Adrenal gland (tissue), 12 donors: ENCODE measurements around the gene ITPK1. TPM values are rescaled to one million over a fixed set of nuclear protein-coding genes. Genes with fewer than 3 reads are reported as not detected.
A peak's percentile ranks its signal among the peaks of the same experiment; 100 is the strongest.

Experiments used
- DNase-seq, 7 donors: peaks; one replicate each; pipeline ENCODE4 v3.0.0-alpha.2; 2019 to 2020
- H3K27ac ChIP-seq, 5 donors: fragments of 200-600 bp; sonication (generic) in 4 of 5; 1 replicate in 3 of 5; 2 replicates in 2 of 5; pipeline versions ENCODE4 v1.5.1 to v1.8.0; 2016 to 2020; ENCODE audit warnings: mild to moderate bottlenecking in 1 of 5
- H3K27me3 ChIP-seq: fragments of 200-600 bp; 2 replicates; pipeline ENCODE4 v1.8.0; 2021
- H3K36me3 ChIP-seq, 2 donors: fragments of 200-600 bp; replicated peaks in 1 of 2; 1 replicate in 1 of 2; 2 replicates in 1 of 2; pipeline versions ENCODE4 v1.5.1 to v1.8.0; 2018 to 2022
- H3K4me1 ChIP-seq, 2 donors: fragments of 200-600 bp; replicated peaks in 1 of 2; 1 replicate in 1 of 2; 2 replicates in 1 of 2; pipeline versions ENCODE4 v1.5.1 to v1.8.0; 2018 to 2021
- H3K4me3 ChIP-seq, 4 donors: fragments of 200-600 bp; sonication (generic) in 3 of 4; one replicate each; pipeline ENCODE4 v1.5.1; 2016 to 2018
- H3K9me3 ChIP-seq, 3 donors: fragments of 200-600 bp; sonication (generic) in 1 of 3; replicated peaks in 1 of 3; 1 replicate in 2 of 3; 2 replicates in 1 of 3; pipeline versions ENCODE4 v1.5.1 to v1.8.0; 2016 to 2021
- POLR2A ChIP-seq, 2 donors: fragments of 450-650 bp; IDR thresholded peaks; one replicate each; pipeline ENCODE4 v1.6.1; 2017; ENCODE audit warnings: antibody characterized with exemption in 2 of 2, mild to moderate bottlenecking in 2 of 2, moderate library complexity in 1 of 2
- WGBS, 4 donors: extraction: QIAGEN DNeasy Blood & Tissue Kit in 2 of 4; methylation state at CpG; one replicate each; pipeline versions ENCODE4 v1.1.5 to v1.1.7; 2013 to 2017; 5-methylcytosine and 5-hydroxymethylcytosine counted together
- intact Hi-C, 2 donors: fragments of 100-400 bp; cut with DNase I; formaldehyde crosslinking; loops; one replicate each; pipeline versions ENCODE4 v1.14.1 to v1.15.0; 2022 to 2023
- polyA plus RNA-seq, 3 donors: library from polyadenylated mRNA; stranded (reverse); fragments of 200-250 nt in 2 of 3; fragments of 350-450 nt in 1 of 3; fragmentation: Illumina TruSeq in 1 of 3; extraction: RNeasy Lipid Tissue Mini Kit (QIAGEN cat#74804) in 1 of 3; gene quantifications; one replicate each; pipeline ENCODE4 v1.2.3, GENCODE V29; 2013 to 2014
- total RNA-seq, 9 donors: library from RNA; depleted of rRNA in 4 of 9; stranded (reverse); fragments of >200 nt in 4 of 9; fragments of 120-200 nt in 1 of 9; fragmentation: NEBNext Ultra II Directional in 1 of 9; extraction: Animal tissue kit (Norgen Biotek cat#: 25700) in 1 of 9; gene quantifications; one replicate each; pipeline versions ENCODE4 v1.1.0 to v1.2.4, GENCODE V29; 2013 to 2023
- TF ChIP-seq, protein P1 (sequence below), 6 experiments: fragments of 450-650 bp in 4 of 6; fragments of 200-600 bp in 2 of 6; sonication (generic) in 1 of 6; IDR thresholded peaks; 1 replicate in 5 of 6; 2 replicates in 1 of 6; pipeline versions ENCODE4 v1.5.1 to v1.8.0; 2016 to 2021; ENCODE audit warnings: antibody characterized with exemption in 6 of 6, mild to moderate bottlenecking in 2 of 6, moderate library complexity in 1 of 6
- donor health status: healthy with polysubstance abuse.
- donor health status: Bipolar disorder and iron deficiency.
- donor health status: DM: yes; HTN: yes; CAD: no.
- donor health status: DM: no; HTN: no; CAD: no.
- donor health status: DM: no; HTN: no; CAD: no.
- donor health status: DM: yes; HTN: yes; CAD: no.

Gene ITPK1
- total and polyA plus RNA-seq, 12 donors = 28.1 to 182 (median 49.2) TPM

DNA sequence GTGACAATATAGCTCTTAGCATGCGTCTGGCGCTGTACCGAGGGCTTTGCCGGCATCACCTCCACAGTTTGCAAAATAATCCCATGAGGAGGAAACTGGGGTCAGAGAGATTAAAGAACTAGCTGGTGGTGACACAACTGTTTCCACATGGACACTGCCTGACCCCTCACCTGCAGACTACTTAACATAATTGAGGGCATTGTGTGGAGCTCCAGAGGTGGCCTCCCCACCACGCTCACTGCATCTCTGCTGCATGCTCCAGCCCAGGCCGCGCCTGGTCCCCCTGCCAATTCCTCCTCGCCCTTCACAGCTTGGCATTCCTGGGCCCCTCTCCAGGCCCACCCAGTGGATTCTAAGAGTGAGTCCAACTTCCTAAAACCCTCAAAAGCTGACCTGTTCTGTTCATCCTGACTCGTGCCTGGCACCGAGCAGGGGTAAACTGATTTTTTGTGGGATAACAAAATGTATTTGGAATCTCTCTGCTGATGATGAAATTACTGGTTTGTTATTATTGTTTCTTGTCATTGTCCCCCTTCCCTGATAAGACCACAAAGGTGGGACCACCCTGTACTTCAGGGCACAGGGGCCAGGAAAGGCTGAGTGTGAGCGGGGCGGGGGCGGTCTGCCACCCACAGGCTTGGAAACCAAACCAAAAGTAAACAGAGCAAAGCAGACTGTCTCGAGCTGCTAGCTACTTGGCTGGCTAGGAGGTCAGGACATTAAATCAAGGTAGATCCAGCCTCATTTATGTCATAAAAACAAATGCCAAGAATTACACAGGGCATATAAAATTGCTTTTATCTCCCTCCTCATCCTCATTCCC, 152.2 kb downstream of the ITPK1 start:
- intact Hi-C loops = no loop called here
- no peak for TF ChIP-seq POLR2A (IDR thresholded peaks at IDR 0.05)
- TF ChIP-seq, protein P1, sequence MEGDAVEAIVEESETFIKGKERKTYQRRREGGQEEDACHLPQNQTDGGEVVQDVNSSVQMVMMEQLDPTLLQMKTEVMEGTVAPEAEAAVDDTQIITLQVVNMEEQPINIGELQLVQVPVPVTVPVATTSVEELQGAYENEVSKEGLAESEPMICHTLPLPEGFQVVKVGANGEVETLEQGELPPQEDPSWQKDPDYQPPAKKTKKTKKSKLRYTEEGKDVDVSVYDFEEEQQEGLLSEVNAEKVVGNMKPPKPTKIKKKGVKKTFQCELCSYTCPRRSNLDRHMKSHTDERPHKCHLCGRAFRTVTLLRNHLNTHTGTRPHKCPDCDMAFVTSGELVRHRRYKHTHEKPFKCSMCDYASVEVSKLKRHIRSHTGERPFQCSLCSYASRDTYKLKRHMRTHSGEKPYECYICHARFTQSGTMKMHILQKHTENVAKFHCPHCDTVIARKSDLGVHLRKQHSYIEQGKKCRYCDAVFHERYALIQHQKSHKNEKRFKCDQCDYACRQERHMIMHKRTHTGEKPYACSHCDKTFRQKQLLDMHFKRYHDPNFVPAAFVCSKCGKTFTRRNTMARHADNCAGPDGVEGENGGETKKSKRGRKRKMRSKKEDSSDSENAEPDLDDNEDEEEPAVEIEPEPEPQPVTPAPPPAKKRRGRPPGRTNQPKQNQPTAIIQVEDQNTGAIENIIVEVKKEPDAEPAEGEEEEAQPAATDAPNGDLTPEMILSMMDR (IDR thresholded peaks at IDR 0.05) = no peak
- Histone ChIP-seq H3K9me3 (no peaks in the 10 kb centered on the region), H3K27me3 (no peaks in the 10 kb centered on the region), H3K27ac (peak overlapping the region in 2 of 5 donors; percentile 24 to 57), H3K36me3 (peaks cover 0 to 13% of the 10 kb centered on the region in 2 donors), H3K4me1 (peaks cover 0 to 11% of the 10 kb centered on the region in 2 donors), H3K4me3 (no peak overlapping the region)
- DNase-seq = no peak
- WGBS, 4 donors = 77 to 85% (median 80%) methylated on average over 14 of the region's 14 CpGs

DNA sequence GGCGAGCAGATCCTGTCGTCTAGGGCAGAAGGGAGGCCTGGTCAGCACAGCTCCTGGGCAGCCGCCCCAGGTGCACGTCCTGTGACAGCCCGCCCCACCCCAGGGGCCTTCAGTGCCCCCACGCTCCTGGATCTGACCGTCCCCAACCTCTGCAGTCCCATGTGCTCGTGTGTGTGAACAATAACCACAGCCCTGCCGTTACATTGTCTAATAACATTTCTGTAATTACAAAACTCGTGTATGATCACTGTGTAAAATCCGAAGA, 153.0 kb downstream of the ITPK1 start:
- WGBS, 4 donors = 93 to 94% (median 94%) methylated on average over 7 to 11 of the region's 11 CpGs
- Histone ChIP-seq H3K4me1 (peaks cover 0 to 11% of the 10 kb centered on the region in 2 donors), H3K4me3 (no peak overlapping the region), H3K27me3 (no peaks in the 10 kb centered on the region), H3K27ac (no peak overlapping the region), H3K36me3 (peaks cover 0 to 20% of the 10 kb centered on the region in 2 donors), H3K9me3 (no peaks in the 10 kb centered on the region)
- intact Hi-C loops = no loop called here
- no peak for DNase-seq
- no peak for TF ChIP-seq POLR2A (IDR thresholded peaks at IDR 0.05)
- TF ChIP-seq, protein P1 (IDR thresholded peaks at IDR 0.05) = no peak

DNA sequence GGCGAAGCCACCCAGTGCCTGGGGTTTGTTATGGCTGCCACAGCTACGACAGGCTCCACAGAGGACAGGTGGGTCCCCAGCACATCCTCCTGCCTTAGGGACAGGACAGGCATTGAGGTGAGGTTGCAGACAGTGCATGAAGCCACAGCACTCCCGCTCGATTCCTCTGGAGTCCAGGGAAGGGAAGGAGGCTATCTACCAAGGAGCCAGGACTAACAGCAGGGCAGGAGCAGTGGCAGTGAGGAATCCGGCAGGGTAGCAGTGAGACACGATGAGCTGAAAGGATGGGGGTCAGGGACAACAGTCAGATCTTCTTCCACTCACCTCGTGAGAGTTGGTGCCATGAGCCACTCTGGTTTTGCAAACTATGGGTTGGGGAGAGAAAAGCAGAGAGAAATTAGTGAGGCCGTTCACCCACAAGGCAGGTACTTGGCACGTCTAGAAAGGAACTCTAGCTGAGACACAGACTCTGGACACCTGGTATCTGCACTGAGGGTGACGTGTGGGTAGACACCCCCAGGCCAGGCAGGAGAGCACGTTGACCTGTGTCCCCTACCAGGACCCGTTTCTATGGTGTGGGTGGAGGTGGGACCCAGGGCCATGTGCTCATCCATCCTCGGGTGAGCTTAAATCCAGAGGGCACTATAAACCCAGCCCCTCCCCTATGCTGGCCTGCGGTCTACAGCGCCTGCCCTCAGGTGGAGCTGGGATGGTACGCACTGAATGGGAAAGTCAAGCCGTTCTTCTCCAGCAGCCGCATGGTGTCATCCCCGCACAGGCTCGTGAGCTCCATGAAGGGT, 153.5 kb downstream of the ITPK1 start:
- Histone ChIP-seq H3K9me3 (no peaks in the 10 kb centered on the region), H3K4me1 (peaks cover 0 to 11% of the 10 kb centered on the region in 2 donors), H3K27ac (no peak overlapping the region), H3K27me3 (no peaks in the 10 kb centered on the region), H3K4me3 (no peak overlapping the region), H3K36me3 (peaks cover 0 to 22% of the 10 kb centered on the region in 2 donors)
- 92 to 97% (median 94%) methylated on average over 15 to 20 of the region's 20 CpGs for WGBS, 4 donors
- intact Hi-C loops = no loop called here
- TF ChIP-seq, protein P1 (IDR thresholded peaks at IDR 0.05) = no peak
- TF ChIP-seq POLR2A (IDR thresholded peaks at IDR 0.05) = no peak
- no peak for DNase-seq

DNA sequence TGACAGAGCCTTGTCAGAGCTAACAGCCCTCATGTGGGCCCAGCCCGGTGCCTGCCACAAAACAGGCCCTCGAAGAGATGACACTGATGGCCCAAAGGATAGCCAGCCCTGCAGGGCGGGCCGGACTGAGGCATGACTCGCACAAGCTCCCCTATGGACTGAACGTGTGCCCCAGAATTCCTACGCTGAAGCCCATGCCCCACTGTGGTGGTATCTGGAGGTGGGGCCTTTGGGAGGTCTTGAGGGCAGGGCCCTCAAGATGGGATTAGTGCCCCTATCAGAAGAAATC, 154.2 kb downstream of the ITPK1 start:
- intact Hi-C loops = no loop called here
- H3K27ac ChIP-seq = no peak overlapping the region
- H3K9me3 ChIP-seq = no peaks in the 10 kb centered on the region
- H3K27me3 ChIP-seq = no peaks in the 10 kb centered on the region
- 91 to 98% (median 96%) methylated on average over 7 of the region's 7 CpGs for WGBS, 4 donors
- no peak overlapping the region for H3K4me3 ChIP-seq
- H3K4me1 ChIP-seq = peaks cover 0 to 11% of the 10 kb centered on the region in 2 donors
- TF ChIP-seq, protein P1 (IDR thresholded peaks at IDR 0.05) = no peak
- TF ChIP-seq POLR2A (IDR thresholded peaks at IDR 0.05) = no peak
- no peak for DNase-seq
- peaks cover 0 to 22% of the 10 kb centered on the region in 2 donors for H3K36me3 ChIP-seq
